DMS79 (cell line): ENCODE results near the gene ESYT2.

Experiments
- DNase-seq: peaks from one replicate; lab custom pipeline; 2025; lab: John Stamatoyannopoulos, UW

Gene ESYT2

DNA sequence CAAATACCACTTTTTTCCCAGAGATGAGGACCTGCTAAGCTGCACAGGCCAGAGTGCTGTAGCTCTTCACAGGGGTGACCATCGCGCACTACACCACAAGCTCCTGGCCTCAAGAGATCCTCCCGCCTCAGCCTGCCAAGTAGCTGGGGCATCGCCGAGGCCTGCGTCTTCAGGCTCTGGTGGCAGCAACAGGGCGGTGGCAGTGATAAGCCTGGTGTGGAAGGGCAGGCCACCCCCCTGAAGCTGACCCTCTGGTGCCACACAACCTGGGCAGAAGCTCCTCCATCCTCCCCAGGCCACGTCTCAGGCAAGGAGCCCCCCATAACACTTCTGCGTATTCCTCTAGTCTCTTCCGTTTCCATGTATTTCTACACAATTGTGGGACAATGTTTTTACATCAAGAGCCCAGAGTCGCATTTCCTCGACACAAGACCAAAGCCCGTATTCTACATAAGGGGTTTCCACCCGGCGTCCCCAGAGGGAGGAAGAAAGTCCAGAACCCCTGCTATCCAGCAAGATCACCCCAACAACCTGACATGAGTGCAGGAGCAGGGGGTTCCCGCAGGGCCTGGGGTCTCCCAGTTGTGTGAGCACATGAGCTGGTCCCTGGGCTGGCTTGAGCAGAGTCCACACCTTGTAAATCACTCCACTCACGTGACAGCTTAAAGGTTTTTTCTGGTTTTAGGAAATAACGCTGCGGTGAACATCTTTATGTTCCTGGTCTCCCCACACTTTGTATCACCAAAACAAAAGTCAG, 87.1 kb downstream of the ESYT2 start:
- DNase-seq, result no peak

DNA sequence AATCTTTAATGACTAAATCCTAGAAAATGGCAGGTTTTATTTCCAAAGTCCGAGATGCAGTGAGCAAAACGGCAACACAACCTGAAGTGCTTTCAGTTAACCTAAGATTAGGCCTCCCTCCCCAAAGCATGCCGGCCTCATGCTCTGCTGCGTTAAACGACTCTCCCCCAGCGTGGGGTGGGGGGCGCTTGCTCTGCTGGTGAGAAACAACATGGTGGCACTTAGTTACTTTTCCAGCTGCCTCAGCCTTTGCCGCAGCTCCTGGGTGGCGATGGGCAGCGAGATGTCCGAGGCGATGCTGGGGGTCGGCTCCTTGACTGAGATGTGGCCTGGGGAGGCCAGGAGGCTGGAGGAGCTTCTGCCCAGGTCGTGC, 88.0 kb downstream of the ESYT2 start:
- no peak for DNase-seq

DNA sequence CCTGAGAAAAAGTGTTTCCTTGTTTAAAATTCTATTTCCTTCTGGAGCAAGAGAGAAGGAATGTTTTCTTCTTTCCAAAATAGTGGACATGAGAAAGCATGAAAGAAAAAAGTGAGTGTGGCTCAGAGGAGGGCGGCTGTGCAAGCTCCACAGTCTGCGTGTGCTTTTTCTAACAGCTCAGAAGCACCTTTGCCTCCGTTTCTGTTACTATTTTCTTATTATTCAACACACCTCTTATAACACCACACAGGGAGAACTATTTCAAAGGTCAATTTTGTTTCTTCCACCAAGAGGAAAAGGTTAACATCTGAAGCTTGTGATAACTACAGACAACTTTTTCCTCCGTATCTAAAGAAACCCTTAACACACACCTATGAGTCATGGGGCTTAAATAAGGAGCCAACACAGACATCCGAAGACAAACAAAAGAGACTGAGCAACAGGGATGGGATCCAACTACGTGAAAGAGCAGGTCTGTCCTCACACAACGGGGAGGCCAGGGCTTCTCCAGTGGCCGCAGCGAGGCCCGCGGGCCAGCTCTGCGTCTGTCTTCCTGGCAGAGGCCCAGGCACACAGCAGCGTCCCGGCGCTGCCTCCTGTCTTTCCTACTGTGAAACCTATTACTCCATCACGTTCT, 88.5 kb downstream of the ESYT2 start:
- no peak for DNase-seq

DNA sequence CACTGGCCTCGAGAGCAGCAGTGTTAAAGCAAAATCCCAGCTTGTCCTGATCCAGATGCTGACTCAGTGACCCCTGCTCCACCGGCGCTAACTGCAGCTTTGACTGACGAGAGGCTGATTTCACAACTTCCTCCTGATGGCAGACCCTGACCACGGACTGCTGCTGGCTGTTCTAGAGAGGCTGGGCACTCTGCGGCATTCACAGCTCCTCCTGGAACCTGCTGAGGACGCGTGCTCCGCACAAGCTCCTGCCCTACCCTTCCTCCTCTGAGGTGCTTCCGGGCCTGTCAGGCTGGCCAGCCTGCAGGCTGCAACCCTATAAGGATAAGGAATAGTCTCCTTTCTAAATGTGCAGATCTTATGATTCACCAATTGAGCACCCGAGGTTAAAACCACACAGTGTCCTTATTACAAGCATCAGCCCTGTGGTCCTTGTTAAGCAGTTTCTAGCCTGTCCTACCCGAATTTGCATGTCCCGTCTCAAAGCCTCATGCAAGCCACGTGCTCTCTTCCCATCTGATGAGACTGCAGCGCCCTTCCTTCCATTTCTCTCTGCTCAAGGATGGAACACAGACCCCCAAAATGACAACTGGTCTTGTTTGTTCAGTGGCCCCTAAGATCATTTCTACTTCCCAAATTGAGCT, 89.2 kb downstream of the ESYT2 start:
- no peak for DNase-seq

DNA sequence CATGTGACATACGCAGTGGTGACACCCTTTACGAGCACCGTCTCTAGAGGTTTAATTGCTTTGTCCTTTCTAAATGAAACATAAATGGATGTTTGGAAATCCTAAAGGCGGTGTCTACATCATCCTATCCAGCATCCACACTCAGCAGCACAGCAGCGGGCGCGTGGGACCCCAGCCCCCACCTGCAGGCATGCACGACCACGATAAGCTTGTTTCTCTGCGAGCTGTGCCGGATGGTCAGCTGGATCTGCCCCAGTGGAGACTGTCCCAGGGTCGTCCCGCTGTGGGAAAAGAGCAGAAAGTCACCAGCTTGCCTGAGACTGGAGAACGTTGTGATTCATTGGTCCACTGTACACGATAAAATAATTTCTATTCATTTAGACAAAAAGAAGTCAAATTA, 90.5 kb downstream of the ESYT2 start:
- no peak for DNase-seq

DNA sequence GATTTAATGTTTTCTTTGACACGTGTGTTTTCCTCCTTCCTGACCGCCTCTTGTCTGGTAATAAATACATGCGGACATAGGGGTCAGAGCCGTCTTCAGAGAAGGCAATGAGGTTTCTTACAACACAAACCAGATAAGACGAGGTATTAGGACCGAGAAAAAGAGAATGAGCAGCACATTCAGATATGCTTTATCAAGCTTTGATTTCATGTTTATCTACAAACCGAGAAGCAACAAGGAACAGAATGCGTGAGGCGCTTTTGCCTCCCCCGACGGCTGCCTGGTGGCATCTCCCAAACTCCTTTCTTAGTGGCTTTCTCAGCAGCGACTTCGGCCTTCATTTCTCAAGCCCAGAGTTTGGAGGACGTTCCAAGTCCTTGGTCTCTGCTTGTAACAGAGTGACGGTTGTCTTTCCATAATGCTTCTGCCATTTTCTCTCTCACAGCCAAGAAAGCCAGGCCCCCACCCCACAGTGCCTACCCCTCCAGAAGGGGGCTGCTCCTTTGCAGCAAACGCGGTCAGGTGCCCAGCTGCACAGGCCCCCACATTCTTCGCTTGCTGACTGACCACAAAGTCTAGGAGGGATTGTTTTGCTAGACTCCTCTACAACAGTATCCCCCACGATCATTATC, 92.1 kb downstream of the ESYT2 start:
- no peak for DNase-seq

DNA sequence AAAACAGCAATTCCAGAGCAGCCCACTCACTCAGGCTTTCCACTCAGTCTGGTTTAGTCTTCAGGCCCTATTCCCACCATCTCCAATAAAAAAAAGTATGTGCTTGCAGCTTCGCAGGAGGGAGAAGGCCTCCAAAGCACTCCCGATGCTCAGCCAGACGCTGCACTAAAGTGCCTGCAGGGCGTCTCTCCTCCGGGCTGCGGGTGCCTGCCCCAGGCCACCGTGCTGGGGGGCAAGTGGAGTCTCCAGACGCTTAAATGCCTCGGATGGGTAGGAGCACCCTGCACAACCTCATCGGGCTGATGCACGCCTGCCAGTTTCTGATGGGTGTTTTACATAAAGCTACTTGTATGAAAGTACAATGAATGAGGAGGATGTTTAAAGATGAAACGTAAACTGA, 93.4 kb downstream of the ESYT2 start:
- DNase-seq, result no peak

DNA sequence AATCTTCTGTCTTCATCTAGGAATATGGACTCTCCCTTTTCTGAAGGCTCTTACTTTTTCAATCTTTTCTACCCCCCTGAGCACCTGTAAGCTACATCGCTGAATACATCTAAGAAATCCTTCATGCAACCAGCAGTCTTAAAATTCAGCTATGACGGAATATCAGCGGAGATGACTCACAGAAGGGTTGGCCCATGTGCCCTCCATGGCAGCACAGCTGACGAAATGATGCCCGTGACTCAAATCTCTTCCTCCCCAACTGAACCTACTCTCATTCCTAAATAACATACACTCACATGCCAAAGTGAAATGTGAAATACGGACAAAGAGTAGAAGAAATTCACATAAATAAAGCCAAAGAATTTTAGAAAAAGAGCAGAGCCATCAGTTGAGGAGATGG, 94.4 kb downstream of the ESYT2 start:
- no peak for DNase-seq

DNA sequence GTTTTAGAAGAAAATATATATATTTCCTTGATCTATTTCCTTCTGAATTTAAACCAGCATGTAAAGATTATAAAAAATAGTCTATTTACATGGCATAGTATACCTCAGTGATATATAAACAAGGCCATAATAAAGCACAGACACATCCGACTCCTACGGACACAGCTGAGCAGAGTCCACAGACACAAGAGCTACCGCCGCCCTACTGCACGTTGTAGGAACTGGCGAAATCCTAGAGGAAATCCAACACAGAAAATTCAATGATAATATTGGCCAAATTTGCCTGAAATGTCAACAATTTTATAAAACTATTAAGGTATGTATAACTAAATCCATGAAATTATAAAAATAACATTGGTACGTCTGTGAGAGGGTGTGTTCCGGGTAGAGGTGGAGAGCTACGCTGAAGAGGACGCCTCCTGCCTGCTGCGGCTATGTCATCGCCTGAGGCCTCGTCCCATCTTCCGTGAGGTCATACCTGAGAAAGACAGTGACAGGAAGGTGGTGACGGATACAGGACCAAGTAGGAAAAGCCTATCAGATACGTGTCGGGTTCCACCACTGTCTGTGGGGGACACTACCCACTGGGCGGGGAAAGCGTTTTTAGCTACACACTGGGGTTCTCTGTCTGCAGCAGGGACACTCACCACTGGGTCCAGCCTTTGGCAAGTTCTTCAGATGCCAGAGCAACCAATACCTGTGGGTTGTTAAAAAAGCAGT, 95.4 kb downstream of the ESYT2 start:
- DNase-seq, result no peak

DNA sequence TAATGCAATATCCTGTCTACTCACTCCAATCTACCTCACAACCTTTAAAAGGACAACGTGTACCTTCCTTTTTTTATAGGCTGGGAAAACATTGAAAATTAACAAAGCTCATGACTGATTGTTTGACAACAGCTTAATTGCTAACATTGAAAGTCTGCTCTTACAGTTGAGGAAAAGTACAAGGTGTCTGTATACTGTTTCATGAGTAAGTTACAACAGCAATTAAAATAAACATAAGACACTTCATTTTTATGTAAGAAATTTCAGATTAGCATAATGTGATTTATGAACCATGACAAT, 96.1 kb downstream of the ESYT2 start:
- DNase-seq, result no peak

DNA sequence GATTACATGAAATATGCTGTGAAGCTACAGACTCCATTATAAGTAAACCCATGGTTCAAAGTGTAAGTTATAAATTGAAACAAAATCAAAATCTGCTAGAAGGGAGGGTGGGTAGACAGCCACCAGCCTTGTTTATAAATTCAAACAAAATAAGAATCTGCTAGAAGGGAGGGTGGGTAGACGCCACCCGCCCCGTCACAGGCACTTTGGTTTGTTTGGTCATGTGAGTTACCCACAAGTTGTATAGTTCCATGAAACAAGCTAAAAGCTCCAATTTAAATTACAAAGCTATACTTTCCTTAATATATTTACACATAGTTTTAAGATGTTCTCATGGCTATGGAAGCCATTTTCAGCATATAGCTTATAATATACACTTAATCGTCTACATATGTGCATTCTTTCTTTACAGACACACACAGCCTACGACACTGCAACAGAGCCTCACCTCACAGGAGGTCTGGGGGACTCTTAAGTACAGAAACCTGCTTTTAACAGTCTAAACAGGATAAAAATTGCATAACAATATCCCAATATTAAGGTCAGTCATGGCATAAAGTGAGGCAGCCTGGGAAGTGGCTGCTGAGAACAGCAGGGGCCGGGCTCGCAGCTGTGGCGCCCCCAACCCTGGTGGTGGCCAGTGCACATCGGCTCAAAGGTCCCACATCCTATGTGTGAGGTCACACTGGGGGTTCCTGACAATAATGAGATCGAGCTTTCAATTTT, 96.7 kb downstream of the ESYT2 start:
- no peak for DNase-seq

DNA sequence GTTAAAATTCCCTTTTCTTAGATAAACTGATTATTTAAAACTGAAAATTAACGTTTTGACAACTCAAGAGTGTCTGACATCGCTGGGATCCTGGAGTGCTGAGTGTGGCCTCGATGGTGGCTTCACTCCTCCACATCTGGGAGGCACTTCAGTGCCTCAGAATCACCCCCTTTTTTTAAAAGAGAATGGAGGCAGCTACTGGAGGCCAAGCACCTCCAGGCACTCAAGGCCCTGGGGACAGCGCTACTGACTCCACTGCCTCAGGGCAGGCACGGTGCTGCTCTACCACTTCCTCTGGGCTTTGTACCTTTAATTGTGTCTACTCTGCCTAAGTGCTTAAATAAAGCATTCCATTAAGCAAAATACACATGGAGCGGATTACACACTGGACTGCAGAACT, 97.5 kb downstream of the ESYT2 start:
- no peak for DNase-seq

DNA sequence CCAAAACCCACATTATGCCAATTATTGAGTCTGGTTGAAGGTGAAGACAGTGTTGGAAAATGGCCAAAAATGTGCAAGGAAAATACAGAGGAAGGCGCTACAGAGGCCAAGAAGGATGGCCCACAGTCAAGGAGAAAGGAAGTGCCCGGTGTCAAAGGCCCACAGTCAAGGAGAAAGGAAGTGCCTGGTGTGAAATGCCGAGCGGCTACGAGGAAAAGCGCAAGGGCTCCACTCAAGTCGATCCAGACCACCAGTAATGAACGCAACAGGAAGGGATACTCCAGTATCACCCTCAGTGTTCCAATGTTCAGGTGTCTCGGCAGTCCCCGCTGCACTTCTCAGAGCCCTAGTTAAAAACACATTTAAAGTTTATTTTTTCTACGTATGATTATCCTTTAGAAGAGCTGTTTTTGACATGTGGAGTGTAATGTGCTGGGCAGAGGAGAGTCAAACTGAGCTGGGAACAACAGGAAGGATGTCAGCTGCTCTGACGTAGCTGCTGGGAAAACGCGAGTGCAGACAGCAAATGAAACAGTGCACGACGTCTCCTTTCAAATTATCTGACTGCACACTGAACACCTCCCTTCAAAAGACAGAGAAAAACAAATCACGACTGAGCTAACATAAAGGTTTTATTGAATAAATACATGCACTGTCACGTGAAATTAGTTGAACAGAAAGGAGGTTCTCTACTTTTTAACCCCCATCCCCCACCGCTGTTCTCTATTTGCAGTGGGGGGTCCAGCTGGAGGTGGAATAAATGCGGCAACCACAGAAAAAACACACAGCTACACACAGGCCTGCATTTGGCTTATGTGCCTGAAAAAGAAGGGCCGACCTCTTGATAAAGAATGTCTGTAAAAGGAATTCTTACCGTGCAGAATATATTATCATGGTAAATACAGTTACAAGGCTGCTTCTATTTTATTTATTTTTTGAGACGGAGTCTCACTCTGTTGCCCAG, 98.6 kb downstream of the ESYT2 start:
- no peak for DNase-seq

DNA sequence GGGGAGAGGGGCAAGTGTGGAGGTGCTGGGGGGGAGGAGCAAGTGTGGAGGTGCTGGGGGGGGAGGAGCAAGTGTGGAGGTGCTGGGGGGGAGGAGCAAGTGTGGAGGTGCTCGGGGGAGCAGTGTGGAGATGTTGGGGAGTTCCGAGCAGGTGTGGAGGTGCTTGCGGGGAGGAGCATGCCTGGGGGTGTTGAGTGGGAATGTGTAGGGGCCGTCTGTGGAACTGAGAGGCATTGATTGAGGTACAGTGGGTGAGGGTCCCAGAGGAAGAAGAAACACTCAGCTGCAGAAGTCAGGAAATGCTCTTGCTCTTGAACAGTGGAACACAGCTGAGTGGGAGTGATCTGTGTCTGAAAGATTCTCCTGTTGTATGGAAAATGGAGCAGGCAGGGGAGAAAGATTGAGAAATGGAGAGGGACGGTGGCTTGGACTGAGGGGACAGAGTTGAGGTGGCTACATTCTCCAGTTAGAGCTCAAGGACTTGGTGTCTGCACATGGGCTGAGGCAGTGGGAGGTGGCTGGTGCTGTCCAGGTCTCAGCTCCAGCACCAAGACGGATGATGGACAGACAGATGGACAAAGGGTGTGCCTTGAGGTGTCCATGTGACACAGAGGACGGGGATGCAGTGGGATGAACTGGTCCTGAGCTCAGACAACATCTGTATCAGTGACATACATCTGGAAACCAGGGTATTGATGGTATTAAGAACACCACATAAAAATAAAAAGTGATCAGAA, 99.5 kb downstream of the ESYT2 start:
- no peak for DNase-seq

DNA sequence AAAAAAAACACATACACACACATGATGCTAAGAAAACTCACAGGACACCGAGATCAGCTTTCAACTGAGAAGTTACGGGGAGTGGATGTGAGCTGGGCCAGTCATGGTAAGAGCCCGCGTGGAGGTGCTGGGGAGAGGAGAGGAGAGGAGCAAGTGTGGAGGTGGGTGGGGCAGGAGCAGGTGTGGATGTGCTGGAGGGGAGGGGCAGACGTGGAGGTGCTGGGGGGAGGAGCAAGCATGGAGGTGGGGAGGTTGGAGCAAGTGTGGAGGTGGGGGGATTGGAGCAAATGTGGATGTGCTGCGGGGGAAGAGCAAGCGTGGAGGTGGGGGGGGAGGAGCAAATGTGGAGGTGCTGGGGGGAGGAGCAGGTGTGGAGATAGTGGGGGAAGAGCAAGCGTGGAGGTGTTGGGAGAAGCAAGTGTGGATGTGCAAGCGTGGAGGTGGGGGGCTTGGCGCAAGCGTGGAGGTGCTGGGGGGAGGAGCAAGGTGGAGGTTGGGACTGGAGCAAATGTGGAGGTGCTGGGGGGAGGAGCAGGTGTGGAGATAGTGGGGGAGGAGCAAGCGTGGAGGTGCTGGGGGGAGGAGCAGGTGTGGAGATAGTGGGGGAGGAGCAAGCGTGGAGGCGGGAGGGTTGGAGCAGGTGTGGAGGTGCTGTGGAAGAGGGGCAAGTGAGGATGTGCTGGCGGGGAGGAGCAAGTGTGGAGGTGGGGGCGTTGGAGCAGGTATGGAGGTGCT, 100.2 kb downstream of the ESYT2 start:
- DNase-seq, result no peak

DNA sequence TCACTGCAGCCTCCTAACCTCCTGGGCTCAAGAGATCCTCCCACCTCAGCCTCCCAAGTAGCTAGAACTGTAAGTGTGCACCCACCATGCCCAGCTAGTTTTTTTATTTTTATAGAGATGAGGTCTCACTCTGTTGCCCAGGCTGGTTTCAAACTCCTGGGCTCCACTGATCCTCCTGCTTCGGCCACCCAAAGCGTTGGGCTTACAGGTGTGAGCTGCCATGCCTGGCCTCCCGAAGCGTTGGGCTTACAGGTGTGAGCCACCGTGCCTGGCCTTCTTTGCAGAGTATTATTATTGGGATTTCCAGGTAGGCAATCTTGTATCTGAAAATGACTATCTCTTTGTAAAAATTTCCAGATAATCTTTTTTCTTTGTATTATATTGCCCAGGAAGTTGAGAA, 101.6 kb downstream of the ESYT2 start:
- no peak for DNase-seq

DNA sequence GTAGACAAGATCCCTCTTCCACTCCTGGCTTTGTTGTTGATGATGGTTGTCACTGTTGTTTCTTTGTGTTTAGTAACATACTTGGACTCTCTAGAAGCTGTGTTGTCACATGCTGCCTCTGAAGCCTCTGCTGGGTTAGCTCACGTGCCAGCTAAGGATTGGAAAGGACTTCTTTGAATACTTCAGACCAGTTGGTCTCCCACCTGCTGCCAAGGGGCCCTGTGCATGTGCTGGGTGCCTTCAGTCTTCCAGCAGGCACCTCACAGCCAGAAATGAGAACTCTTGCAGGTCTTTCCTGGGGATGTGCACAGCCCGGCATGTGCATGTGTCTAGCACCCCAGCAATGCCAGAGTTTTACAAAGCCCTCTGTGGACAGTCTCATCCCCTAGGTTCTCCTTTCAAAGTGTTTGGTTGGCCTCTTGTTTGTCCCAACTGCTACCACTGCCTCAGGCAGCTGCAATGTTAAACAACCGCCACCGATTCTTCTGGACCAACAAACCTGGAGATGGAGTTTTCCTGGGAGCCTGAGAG, 103.0 kb downstream of the ESYT2 start:
- no peak for DNase-seq

DNA sequence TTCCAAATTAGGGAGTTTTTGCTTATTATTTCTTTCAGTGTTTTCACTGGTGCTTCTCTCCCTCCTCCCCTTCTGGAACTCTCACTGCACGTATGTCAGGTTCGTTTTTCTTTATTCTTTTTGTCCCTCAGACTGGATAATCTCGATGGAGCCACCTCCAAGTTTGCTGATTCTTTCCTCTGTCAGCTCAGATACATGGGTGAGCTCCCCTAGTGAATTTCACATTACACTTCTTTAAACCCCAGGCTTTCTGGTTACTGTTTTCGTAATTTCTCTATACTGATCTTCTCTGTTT, 103.9 kb downstream of the ESYT2 start:
- no peak for DNase-seq
